SU-DHL-6 (cell line): ENCODE data around the gene MGRN1.

Experiments
- H2AFZ ChIP-seq: fragments of 200-600 bp; sonication (generic); 2 replicates; pipeline ENCODE4 v1.6.1; 2014; ENCODE audit warnings: low read depth, mild to moderate bottlenecking, moderate library complexity, mixed read lengths, antibody characterized with exemption, low read length; ENCODE audit not compliant: severe bottlenecking
- H3F3A ChIP-seq: fragments of 200-600 bp; shearing (Covaris generic); 2 replicates; pipeline ENCODE4 v1.6.0; 2016; ENCODE audit warnings: antibody characterized with exemption, mild to moderate bottlenecking; ENCODE audit not compliant: insufficient read depth
- H3K27ac ChIP-seq: fragments of 200-600 bp; sonication (generic); 2 replicates; pipeline ENCODE4 v1.5.1; 2016; ENCODE audit warnings: low read depth, mild to moderate bottlenecking, low read length, moderate library complexity, mixed read lengths
- H3K27me3 ChIP-seq: fragments of 200-600 bp; sonication (generic), shearing (Covaris generic); 2 replicates; pipeline ENCODE4 v1.6.0; 2014; ENCODE audit warnings: mild to moderate bottlenecking, low read length
- H3K36me3 ChIP-seq: fragments of 200-600 bp; sonication (generic); 2 replicates; pipeline ENCODE4 v1.6.1; 2014; ENCODE audit warnings: mild to moderate bottlenecking, low read length, mixed read lengths
- H3K4me2 ChIP-seq: fragments of 300-600, 200-600 bp; shearing (Covaris generic), sonication (generic); 2 replicates; pipeline ENCODE4 v1.6.0; 2014; ENCODE audit warnings: low read length, low read depth, mild to moderate bottlenecking; ENCODE audit not compliant: poor library complexity, severe bottlenecking
- H3K4me3 ChIP-seq: fragments of 200-600 bp; sonication (generic); 2 replicates; pipeline ENCODE4 v1.5.1; 2014; ENCODE audit warnings: antibody characterized with exemption, low read length, mild to moderate bottlenecking, mixed read lengths; ENCODE audit not compliant: insufficient read depth, poor library complexity, severe bottlenecking
- H3K79me2 ChIP-seq: fragments of 200-600 bp; sonication (generic); 2 replicates; pipeline ENCODE4 v1.6.1; 2014; ENCODE audit warnings: mild to moderate bottlenecking, low read length, moderate library complexity; ENCODE audit not compliant: insufficient read depth
- H3K9ac ChIP-seq: fragments of 200-600 bp; sonication (generic); 2 replicates; pipeline ENCODE4 v1.7.0; 2014; ENCODE audit warnings: mild to moderate bottlenecking, low read length
- H3K9me2 ChIP-seq: fragments of 200-600 bp; sonication (generic); replicated peaks from 2 replicates; pipeline ENCODE4 v1.6.1; 2014; ENCODE audit warnings: low read length; ENCODE audit not compliant: insufficient read depth
- H3K9me3 ChIP-seq: fragments of 200-600 bp; sonication (generic); 2 replicates; pipeline ENCODE4 v1.6.1; 2014; ENCODE audit warnings: low read length, mixed read lengths; ENCODE audit not compliant: insufficient read depth
- H4K20me1 ChIP-seq: fragments of 200-600 bp; sonication (generic); 2 replicates; pipeline ENCODE4 v1.6.1; 2014; ENCODE audit warnings: low read depth, mild to moderate bottlenecking, antibody characterized with exemption, low read length, moderate library complexity, mixed read lengths
- EZH2phosphoT487 ChIP-seq: fragments of 200-600 bp; sonication (generic), shearing (Covaris generic); conservative IDR thresholded peaks from 2 replicates; pipeline ENCODE4 v1.6.1; 2018; ENCODE audit warnings: mild to moderate bottlenecking, antibody characterized with exemption, low read length, moderate library complexity, mixed read lengths
- TF ChIP-seq, protein P1 (sequence below): fragments of 200-600 bp; sonication (generic); IDR thresholded peaks from one replicate; pipeline ENCODE4 v1.5.1; 2017; ENCODE audit warnings: antibody characterized with exemption, mild to moderate bottlenecking, low read length, moderate library complexity; ENCODE audit not compliant: insufficient read depth, poor library complexity, severe bottlenecking

The MGRN1 gene

DNA sequence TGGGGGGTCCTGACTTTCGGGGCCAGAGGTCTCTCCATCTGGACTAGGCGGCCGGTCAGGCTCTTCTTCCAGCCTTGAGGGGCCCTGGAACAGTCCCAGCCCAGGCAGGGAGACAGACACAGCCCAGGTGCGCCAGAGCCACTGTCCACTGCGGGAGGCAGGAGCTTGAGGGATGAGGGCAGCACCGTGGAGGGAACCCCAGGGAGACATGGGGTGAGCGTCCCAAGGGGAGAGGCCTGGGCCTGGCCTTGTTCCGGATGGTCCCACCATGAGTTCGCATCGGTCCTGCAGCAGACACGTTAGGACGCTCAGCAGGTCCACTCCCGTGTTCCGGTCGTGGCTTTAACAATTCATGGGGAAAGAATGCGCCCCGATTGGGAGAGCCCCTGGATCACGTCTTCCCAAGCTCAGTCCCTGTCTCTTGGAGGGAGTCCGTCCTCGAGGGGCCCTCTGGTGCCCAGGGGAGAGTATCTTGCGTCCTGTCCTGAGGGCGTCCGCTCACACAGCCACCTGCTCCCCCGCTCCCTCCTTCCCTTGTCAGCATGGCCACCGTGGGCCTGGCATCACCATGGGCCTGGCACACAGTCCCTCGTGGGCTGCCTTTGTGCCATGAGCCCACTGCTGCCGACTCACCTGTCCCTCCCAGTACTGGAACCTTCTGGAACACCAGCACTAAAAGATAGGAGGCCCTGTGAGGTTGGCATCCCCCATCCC, 62.0 kb downstream of the MGRN1 start:
- Histone ChIP-seq H3K9ac (no peak overlapping the region), H3K9me2 (no peaks in the 10 kb centered on the region), H3K79me2 (no peaks in the 10 kb centered on the region), H3K27me3 (no peaks in the 10 kb centered on the region), H4K20me1 (no peaks in the 10 kb centered on the region), H3K36me3 (no peaks in the 10 kb centered on the region), H2AFZ (no peak overlapping the region), H3K4me2 (no peak overlapping the region), H3K4me3 (no peak overlapping the region), H3K27ac (no peak overlapping the region), H3F3A (no peaks in the 10 kb centered on the region), H3K9me3 (no peaks in the 10 kb centered on the region)
- TF ChIP-seq EZH2phosphoT487 = no peak
- TF ChIP-seq, protein P1, sequence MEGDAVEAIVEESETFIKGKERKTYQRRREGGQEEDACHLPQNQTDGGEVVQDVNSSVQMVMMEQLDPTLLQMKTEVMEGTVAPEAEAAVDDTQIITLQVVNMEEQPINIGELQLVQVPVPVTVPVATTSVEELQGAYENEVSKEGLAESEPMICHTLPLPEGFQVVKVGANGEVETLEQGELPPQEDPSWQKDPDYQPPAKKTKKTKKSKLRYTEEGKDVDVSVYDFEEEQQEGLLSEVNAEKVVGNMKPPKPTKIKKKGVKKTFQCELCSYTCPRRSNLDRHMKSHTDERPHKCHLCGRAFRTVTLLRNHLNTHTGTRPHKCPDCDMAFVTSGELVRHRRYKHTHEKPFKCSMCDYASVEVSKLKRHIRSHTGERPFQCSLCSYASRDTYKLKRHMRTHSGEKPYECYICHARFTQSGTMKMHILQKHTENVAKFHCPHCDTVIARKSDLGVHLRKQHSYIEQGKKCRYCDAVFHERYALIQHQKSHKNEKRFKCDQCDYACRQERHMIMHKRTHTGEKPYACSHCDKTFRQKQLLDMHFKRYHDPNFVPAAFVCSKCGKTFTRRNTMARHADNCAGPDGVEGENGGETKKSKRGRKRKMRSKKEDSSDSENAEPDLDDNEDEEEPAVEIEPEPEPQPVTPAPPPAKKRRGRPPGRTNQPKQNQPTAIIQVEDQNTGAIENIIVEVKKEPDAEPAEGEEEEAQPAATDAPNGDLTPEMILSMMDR = no peak

GRCh38 chr16:4687416-4687815, 62.8 kb downstream of the MGRN1 start:
- Histone ChIP-seq H3K9ac (no peak overlapping the region), H3K27me3 (no peaks in the 10 kb centered on the region), H3K36me3 (no peaks in the 10 kb centered on the region), H3K79me2 (no peaks in the 10 kb centered on the region), H3K4me2 (no peak overlapping the region), H3K4me3 (no peak overlapping the region), H3K9me3 (no peaks in the 10 kb centered on the region), H3K9me2 (no peaks in the 10 kb centered on the region), H3K27ac (no peak overlapping the region), H2AFZ (no peak overlapping the region), H4K20me1 (no peaks in the 10 kb centered on the region), H3F3A (no peaks in the 10 kb centered on the region)
- TF ChIP-seq EZH2phosphoT487 = no peak
- TF ChIP-seq, protein P1 = no peak

DNA sequence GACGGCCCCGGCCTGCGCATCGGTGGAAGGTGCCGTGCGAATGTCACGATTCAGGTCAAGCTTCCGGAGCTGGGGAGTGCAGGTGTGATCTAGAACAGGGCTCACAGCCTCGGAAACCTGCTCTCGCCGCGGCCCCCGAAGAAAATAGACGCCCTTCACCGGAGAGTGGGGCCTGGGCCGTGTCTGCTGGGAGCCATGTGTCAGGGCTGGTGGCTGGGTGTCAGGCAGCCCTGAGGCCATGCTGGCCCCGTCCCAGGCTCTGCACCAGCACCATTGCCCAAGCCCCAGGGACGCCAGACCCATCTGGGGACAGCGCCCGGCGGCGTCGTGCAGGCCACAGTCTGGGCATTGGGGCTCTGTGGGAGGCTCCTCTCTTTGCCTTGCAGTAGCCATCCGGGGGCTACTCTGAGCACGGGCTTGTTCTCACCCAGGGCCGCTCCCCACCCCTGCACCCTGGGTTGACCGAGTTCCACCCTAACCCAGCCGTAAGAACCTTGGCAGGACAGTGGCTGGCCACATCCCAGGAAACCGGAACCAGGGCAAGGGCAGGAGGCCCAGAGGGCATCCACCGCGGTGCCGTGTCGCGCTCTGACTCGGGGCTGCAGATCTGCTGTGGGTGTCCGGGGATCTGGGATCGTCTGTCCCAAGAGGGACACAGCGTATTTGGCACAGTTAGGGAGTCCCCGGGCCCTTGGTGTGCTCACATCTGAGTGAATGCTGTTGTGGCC, 63.5 kb downstream of the MGRN1 start:
- Histone ChIP-seq H3K79me2 (no peaks in the 10 kb centered on the region), H3F3A (no peaks in the 10 kb centered on the region), H3K9me2 (no peaks in the 10 kb centered on the region), H3K4me3 (no peak overlapping the region), H3K36me3 (no peaks in the 10 kb centered on the region), H3K27ac (no peak overlapping the region), H2AFZ (no peak overlapping the region), H3K27me3 (no peaks in the 10 kb centered on the region), H3K9me3 (no peaks in the 10 kb centered on the region), H3K4me2 (no peak overlapping the region), H4K20me1 (no peaks in the 10 kb centered on the region), H3K9ac (no peak overlapping the region)
- TF ChIP-seq, protein P1 = no peak
